CD8-positive, alpha-beta memory T cell (primary cell): ENCODE measurements around the gene SDC3. TPM values are rescaled to one million over a fixed set of nuclear protein-coding genes. Genes with fewer than 3 reads are reported as not detected.
"Not testable (repeated sequence)": the region's sequence is repeated elsewhere in the genome, so short reads cannot be mapped to it uniquely, and the experiment has no call there.

Experiments
- CTCF ChIA-PET: fragments of 350-600 bp; sonication (Branson Sonifier 250); formaldehyde crosslinking; loops from one replicate; lab custom pipeline; 2021; ENCODE audit warnings: antibody characterized with exemption; lab: Charles Lee
- POLR2A ChIA-PET: fragments of 350-600 bp; sonication (Branson Sonifier 250); formaldehyde crosslinking; loops from one replicate; lab custom pipeline; 2021; ENCODE audit warnings: antibody characterized with exemption; lab: Charles Lee
- DNase-seq, 5 donors: peaks; one replicate each; pipeline versions ENCODE4 v3.0.0 to v3.0.0-alpha.2; 2020 to 2022; ENCODE audit warnings: mixed read lengths in 1 of 5
- H3K27ac ChIP-seq: one replicate; pipeline ENCODE4 v1.7.0; 2013; ENCODE audit warnings: low read depth, mild to moderate bottlenecking, low read length, moderate library complexity
- H3K27me3 ChIP-seq: 2 replicates; pipeline ENCODE4 v1.7.0; 2013; ENCODE audit warnings: low read length, mild to moderate bottlenecking; ENCODE audit not compliant: insufficient read depth, poor library complexity, severe bottlenecking
- H3K36me3 ChIP-seq: 2 replicates; pipeline ENCODE4 v1.7.0; 2013; ENCODE audit warnings: mild to moderate bottlenecking, low read length, moderate library complexity; ENCODE audit not compliant: insufficient read depth
- H3K4me1 ChIP-seq: 2 replicates; pipeline ENCODE4 v1.7.0; 2013; ENCODE audit warnings: mild to moderate bottlenecking, low read length, moderate library complexity; ENCODE audit not compliant: insufficient read depth
- H3K4me3 ChIP-seq: 2 replicates; pipeline ENCODE4 v1.7.0; 2013; ENCODE audit warnings: mild to moderate bottlenecking, low read length
- H3K9me3 ChIP-seq: 2 replicates; pipeline ENCODE4 v1.7.0; 2013; ENCODE audit warnings: mild to moderate bottlenecking, low read length
- H3K27ac Mint-ChIP-seq, 8 donors: one replicate each; pipeline ENCODE4 v1.8.0; 2020 to 2021; ENCODE audit warnings: mixed read lengths in 8 of 8, mild to moderate bottlenecking in 6 of 8, inconsistent platforms in 3 of 8, moderate library complexity in 3 of 8
- H3K27me3 Mint-ChIP-seq, 2 donors: one replicate each; pipeline ENCODE4 v1.8.0; 2020 to 2021; ENCODE audit warnings: mixed read lengths in 2 of 2, mild to moderate bottlenecking in 1 of 2, moderate library complexity in 1 of 2
- H3K36me3 Mint-ChIP-seq, 3 donors: one replicate each; pipeline ENCODE4 v1.8.0; 2020 to 2021; ENCODE audit warnings: mixed read lengths in 3 of 3, inconsistent platforms in 1 of 3, mild to moderate bottlenecking in 1 of 3
- H3K4me1 Mint-ChIP-seq, 3 donors: one replicate each; pipeline ENCODE4 v1.8.0; 2020 to 2021; ENCODE audit warnings: mixed read lengths in 3 of 3, inconsistent platforms in 1 of 3, mild to moderate bottlenecking in 1 of 3
- H3K4me3 Mint-ChIP-seq, 7 donors: one replicate each; pipeline ENCODE4 v1.8.0; 2020 to 2021; ENCODE audit warnings: mixed read lengths in 7 of 7, mild to moderate bottlenecking in 6 of 7, moderate library complexity in 4 of 7, inconsistent platforms in 2 of 7
- H3K9me3 Mint-ChIP-seq, 5 donors: one replicate each; pipeline ENCODE4 v1.8.0; 2020 to 2022; ENCODE audit warnings: mixed read lengths in 5 of 5, mild to moderate bottlenecking in 3 of 5, moderate library complexity in 2 of 5, inconsistent platforms in 1 of 5
- polyA plus RNA-seq: library from polyadenylated mRNA; unstranded; fragments of 300-500 nt; fragmentation: Illumina TruSeq; gene quantifications from one replicate; pipeline ENCODE4 v1.2.3, GENCODE V29; 2021
- total RNA-seq, 2 experiments: library from RNA; stranded (reverse); gene quantifications; one replicate each; pipeline ENCODE4 v1.2.3, GENCODE V29; 2021

Gene SDC3
- total and polyA plus RNA-seq, 3 experiments from 2014 or later, result 0.44 TPM; not detected in 1

DNA sequence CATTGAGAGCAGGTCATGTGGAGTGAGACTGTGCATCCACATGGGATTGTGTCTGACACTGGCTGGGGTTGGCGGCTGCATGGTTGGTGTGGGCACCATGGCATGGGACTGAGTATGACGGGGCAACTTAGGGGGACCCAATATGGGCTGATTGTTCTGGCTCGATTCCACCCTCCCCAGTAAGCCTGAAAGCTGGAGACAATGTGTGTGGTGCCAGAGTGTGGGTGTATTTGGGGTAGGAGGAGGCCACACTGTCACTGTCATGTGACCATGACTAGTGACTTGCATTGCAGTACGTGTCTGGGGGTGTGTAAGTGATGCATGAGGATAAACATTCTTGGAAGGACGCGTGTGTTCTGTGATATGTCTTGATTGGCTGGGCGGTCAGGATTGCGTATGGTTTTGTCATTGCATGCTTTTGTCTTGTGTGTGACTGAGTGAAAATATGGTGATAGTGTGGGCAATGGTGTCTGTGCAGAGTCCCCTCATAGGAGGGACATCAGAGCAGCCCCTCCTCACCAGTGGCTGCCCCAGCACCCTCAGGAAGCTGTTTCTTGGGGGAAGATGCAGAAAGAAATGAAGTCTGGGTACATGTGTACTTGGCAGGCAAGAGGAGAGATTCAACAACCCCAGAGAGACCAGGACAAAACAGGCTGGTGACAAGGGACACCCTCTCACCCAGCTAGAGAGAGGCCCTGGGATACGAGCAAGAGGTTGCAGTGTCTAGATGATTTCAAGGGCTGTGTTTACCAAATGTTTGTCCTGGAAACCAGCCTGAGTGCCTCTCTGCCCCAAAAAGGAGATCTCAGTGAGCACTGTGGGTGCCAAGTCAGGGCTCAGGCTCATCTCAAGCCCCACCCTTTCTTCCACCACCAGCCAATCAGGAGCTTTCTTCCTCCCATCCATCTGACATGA, 36.3 kb downstream of the SDC3 start:
- Histone ChIP-seq H3K4me3 (no peak overlapping the region), H3K36me3 (no peaks in the 10 kb centered on the region), H3K27ac (peak overlapping the region; percentile 58), H3K4me1 (peaks cover 5% of the 10 kb centered on the region), H3K27me3 (no peaks in the 10 kb centered on the region), H3K9me3 (no peaks in the 10 kb centered on the region)
- Mint-ChIP-seq H3K36me3 (no peaks in the 10 kb centered on the region), H3K27me3 (peaks cover 6 to 25% of the 10 kb centered on the region in 2 donors), H3K4me3 (no peak overlapping the region), H3K27ac (no peak overlapping the region), H3K9me3 (no peaks in the 10 kb centered on the region), H3K4me1 (peaks cover 6 to 10% (median 7%) of the 10 kb centered on the region in 3 donors)
- ChIA-PET CTCF (interaction anchor here (1.6 kb wide), 1 partner anchor 71 kb away, joined by 4 read pairs; no protein-coding TSS in a partner anchor), POLR2A (no interaction called here)
- DNase-seq, result no peak

DNA sequence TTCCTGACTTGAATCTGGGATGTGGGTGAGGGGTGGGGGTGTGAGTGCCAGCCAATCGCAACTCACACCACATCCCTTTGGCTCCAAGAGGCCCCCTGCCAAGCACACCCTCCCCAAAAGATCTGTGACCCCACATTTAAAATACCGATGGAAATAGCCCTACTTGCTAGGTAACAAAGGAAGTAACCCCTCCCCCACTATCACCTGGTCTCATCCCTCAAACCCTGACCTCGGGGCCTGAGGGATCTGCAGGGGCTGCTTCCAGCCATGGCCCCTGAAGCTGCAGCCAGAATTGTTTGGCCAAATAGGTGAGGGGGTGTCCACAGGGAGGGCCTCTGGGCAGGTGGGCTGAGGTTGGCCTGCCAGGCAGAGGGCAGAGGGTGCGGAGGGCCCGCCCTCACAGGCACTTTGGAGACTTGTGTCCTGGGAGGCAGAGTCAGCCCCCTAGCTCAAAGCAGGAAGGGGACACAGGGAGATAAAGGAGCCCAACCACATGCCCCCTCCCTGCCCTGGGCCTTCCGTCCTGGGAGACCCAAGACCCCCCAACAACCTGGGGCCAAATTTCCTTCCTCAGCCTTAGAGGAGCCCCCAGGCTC, 37.2 kb downstream of the SDC3 start:
- Histone ChIP-seq H3K27me3 (no peaks in the 10 kb centered on the region), H3K4me1 (peaks cover 5% of the 10 kb centered on the region), H3K27ac (peak overlapping the region; percentile 58), H3K9me3 (no peaks in the 10 kb centered on the region), H3K4me3 (no peak overlapping the region), H3K36me3 (no peaks in the 10 kb centered on the region)
- ChIA-PET CTCF (interaction anchor here (1.6 kb wide), 1 partner anchor 70 kb away, joined by 4 read pairs; no protein-coding TSS in a partner anchor), POLR2A (no interaction called here)
- Mint-ChIP-seq H3K9me3 (no peaks in the 10 kb centered on the region), H3K4me3 (no peak overlapping the region), H3K36me3 (no peaks in the 10 kb centered on the region), H3K4me1 (peaks cover 6 to 10% (median 7%) of the 10 kb centered on the region in 3 donors), H3K27me3 (peaks cover 13 to 27% of the 10 kb centered on the region in 2 donors), H3K27ac (no peak overlapping the region)
- DNase-seq, result no peak

- peaks cover 13 to 28% of the 10 kb centered on the region in 2 donors for H3K27me3 Mint-ChIP-seq
Measured at GRCh38 chr1:30870656-30871055, 37.9 kb downstream of the SDC3 start.

GRCh38 chr1:30870035-30870434, 38.5 kb downstream of the SDC3 start:
- peaks cover 17 to 29% of the 10 kb centered on the region in 2 donors for H3K27me3 Mint-ChIP-seq
- Histone ChIP-seq H3K9me3 (no peaks in the 10 kb centered on the region), H3K36me3 (no peaks in the 10 kb centered on the region), H3K27ac (no peak overlapping the region), H3K4me1 (peaks cover 5% of the 10 kb centered on the region), H3K27me3 (no peaks in the 10 kb centered on the region), H3K4me3 (no peak overlapping the region)
- peaks cover 6 to 10% (median 7%) of the 10 kb centered on the region in 3 donors for H3K4me1 Mint-ChIP-seq
- ChIA-PET POLR2A (no interaction called here), CTCF (no interaction called here)
- no peak overlapping the region for H3K4me3 Mint-ChIP-seq
- no peak overlapping the region for H3K27ac Mint-ChIP-seq
- DNase-seq, result no peak
- no peaks in the 10 kb centered on the region for H3K36me3 Mint-ChIP-seq
- no peaks in the 10 kb centered on the region for H3K9me3 Mint-ChIP-seq

More at GRCh38 chr1:30870656-30871055, 37.9 kb downstream of the SDC3 start:
- H3K36me3 Mint-ChIP-seq, result no peaks in the 10 kb centered on the region
- DNase-seq, result no peak
- H3K4me3 Mint-ChIP-seq, result no peak overlapping the region
- peaks cover 6 to 10% (median 7%) of the 10 kb centered on the region in 3 donors for H3K4me1 Mint-ChIP-seq
- no peaks in the 10 kb centered on the region for H3K36me3 ChIP-seq
- H3K27ac Mint-ChIP-seq, result no peak overlapping the region
- ChIA-PET CTCF (interaction anchor here (1.6 kb wide), 1 partner anchor 69 kb away, joined by 4 read pairs; no protein-coding TSS in a partner anchor), POLR2A (no interaction called here)
- peaks cover 5% of the 10 kb centered on the region for H3K4me1 ChIP-seq
- H3K4me3 ChIP-seq, result no peak overlapping the region
- no peaks in the 10 kb centered on the region for H3K9me3 Mint-ChIP-seq
- H3K27ac ChIP-seq, result no peak overlapping the region
- H3K9me3 ChIP-seq, result no peaks in the 10 kb centered on the region
- H3K27me3 ChIP-seq, result no peaks in the 10 kb centered on the region

DNA sequence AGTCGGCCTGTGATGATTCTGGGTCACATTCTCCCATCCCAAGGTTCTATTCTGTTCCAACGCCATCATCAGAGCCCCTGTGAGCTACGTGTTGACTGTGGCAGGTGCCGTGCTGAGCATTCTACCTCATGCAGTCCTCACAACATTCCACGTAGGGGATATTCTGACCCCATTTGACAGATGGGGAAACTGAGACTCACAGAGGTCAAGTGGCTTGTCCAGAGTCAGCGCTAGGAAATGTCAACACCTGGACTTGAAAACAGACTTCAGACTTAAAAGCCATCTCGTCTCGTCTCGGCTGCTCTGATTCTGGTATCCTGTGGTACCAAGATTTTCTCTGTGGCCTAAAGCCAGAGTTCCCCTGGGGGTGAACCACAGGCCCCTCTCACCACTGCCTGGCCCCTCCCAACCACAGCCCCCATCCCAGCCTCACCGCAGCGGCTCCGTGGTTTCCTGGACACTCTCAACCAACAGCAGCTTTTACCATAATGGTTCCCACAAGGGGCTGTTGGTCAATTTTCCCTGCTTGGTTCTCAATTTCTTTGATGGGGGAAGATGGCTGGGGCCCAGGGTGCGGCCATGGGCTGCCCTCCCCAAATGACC, 39.6 kb downstream of the SDC3 start:
- Histone ChIP-seq H3K4me1 (peaks cover 5% of the 10 kb centered on the region), H3K36me3 (no peaks in the 10 kb centered on the region), H3K4me3 (no peak overlapping the region), H3K27ac (no peak overlapping the region), H3K27me3 (no peaks in the 10 kb centered on the region), H3K9me3 (no peaks in the 10 kb centered on the region)
- H3K27ac Mint-ChIP-seq, result no peak overlapping the region
- H3K4me3 Mint-ChIP-seq, result peak overlapping the region in 1 of 7 donors; percentile 3
- H3K9me3 Mint-ChIP-seq, result no peaks in the 10 kb centered on the region
- H3K36me3 Mint-ChIP-seq, result no peaks in the 10 kb centered on the region
- peak in 1 of 5 donors; percentile 2 for DNase-seq
- ChIA-PET POLR2A (no interaction called here), CTCF (no interaction called here)
- H3K4me1 Mint-ChIP-seq, result peaks cover 6 to 10% (median 7%) of the 10 kb centered on the region in 3 donors
- peaks cover 20 to 38% of the 10 kb centered on the region in 2 donors for H3K27me3 Mint-ChIP-seq

DNA sequence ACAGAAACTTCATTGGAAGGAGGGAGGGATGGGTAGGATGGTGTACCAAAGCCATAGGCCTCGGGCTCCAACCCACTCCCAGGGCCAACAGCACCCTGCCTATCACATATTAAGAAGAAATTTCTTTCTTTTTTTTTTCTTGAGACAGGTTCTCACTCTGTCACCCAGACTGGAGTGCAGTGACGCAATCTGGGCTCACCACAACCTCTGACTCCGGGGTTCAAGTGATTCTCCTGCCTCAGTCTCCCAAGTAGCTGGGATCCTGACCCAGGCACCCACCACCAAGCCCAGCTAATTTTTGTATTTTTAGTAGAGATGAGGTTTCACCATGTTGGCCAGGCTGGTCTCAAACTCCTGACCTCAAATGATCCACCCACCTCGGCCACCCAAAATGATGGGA, 40.5 kb downstream of the SDC3 start:
- POLR2A ChIA-PET, H3K27ac ChIP-seq: not testable (repeated sequence)

GRCh38 chr1:30867537-30867936, 41.0 kb downstream of the SDC3 start:
- ChIA-PET CTCF (no interaction called here), POLR2A (interaction anchor here (0.7 kb wide), 1 partner anchor 10 kb away, joined by 3 read pairs; no protein-coding TSS in a partner anchor)
- Mint-ChIP-seq H3K36me3 (no peaks in the 10 kb centered on the region), H3K27me3 (peaks cover 20 to 35% of the 10 kb centered on the region in 2 donors), H3K4me1 (peaks cover 6 to 10% (median 7%) of the 10 kb centered on the region in 3 donors), H3K4me3 (no peak overlapping the region), H3K27ac (no peak overlapping the region), H3K9me3 (no peaks in the 10 kb centered on the region)
- Histone ChIP-seq H3K36me3 (no peaks in the 10 kb centered on the region), H3K4me1 (peaks cover 5% of the 10 kb centered on the region), H3K4me3 (no peak overlapping the region), H3K27ac (no peak overlapping the region), H3K9me3 (no peaks in the 10 kb centered on the region), H3K27me3 (no peaks in the 10 kb centered on the region)
- DNase-seq, result no peak

More for the DNA sequence above, 40.5 kb downstream of the SDC3 start:
- DNase-seq, H3K4me1 ChIP-seq, H3K27ac Mint-ChIP-seq, H3K9me3 Mint-ChIP-seq, H3K4me3 ChIP-seq, H3K36me3 ChIP-seq, H3K9me3 ChIP-seq, CTCF ChIA-PET, H3K36me3 Mint-ChIP-seq, H3K4me3 Mint-ChIP-seq, H3K27me3 ChIP-seq: not testable (repeated sequence)
- peaks cover 20 to 35% of the 10 kb centered on the region in 2 donors for H3K27me3 Mint-ChIP-seq
- H3K4me1 Mint-ChIP-seq, result peaks cover 6 to 10% (median 7%) of the 10 kb centered on the region in 3 donors
